HUES6 (cell line): ENCODE results near the gene LALBA.

ENCODE experiments used
- H3K27ac ChIP-seq: 2 replicates; pipeline ENCODE4 v1.7.0; 2013; ENCODE audit warnings: low read depth, mild to moderate bottlenecking, low read length, inconsistent platforms
- H3K27me3 ChIP-seq: 2 replicates; pipeline ENCODE4 v1.6.1; 2013; ENCODE audit warnings: low read length; ENCODE audit not compliant: control insufficient read depth, insufficient read depth
- H3K36me3 ChIP-seq: 2 replicates; pipeline ENCODE4 v1.6.1; 2013; ENCODE audit warnings: low read length; ENCODE audit not compliant: control insufficient read depth, insufficient read depth
- H3K4me1 ChIP-seq: 2 replicates; pipeline ENCODE4 v1.6.1; 2013; ENCODE audit warnings: low read length; ENCODE audit not compliant: control insufficient read depth, insufficient read depth
- H3K4me3 ChIP-seq: 2 replicates; pipeline ENCODE4 v1.5.1; 2013; ENCODE audit warnings: low read depth, low read length
- H3K9ac ChIP-seq: one replicate; pipeline ENCODE4 v1.6.1; 2013; ENCODE audit warnings: mild to moderate bottlenecking, low read length
- H3K9me3 ChIP-seq: 2 replicates; pipeline ENCODE4 v1.6.1; 2013; ENCODE audit warnings: low read depth, low read length; ENCODE audit not compliant: control insufficient read depth, insufficient read depth

The LALBA gene

DNA sequence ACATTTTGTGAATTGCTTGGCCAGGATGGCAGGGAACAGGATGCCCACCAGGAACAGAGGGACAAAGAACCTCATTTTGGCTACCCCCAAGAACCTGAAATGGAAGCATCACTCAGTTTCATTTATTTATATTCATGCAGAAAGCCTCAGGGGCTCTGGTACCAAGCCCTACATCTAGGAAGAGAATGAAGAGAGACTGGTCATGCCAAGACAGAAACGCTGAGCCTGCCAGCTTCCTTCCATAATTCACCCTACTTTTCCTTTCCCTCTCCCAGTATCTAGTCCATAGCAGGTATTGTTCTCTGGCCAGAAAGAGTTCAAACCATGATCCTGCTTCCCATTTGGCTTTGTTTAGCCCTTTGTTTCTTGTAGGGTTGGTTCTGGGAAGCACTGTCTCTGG, at the start of gene LALBA:
Gene LALBA, minus strand, starts transcription at position 101 of the 400 bp plus-strand sequence. Its CDS starts 26 bp downstream, at position 75.
- H3K9ac ChIP-seq: no peak within 1 kb of the TSS
- no peaks in the 10 kb centered on the region for H3K36me3 ChIP-seq
- H3K4me3 ChIP-seq: no peak within 1 kb of the TSS
- no peaks in the 10 kb centered on the region for H3K4me1 ChIP-seq
- no peak within 1 kb of the TSS for H3K27ac ChIP-seq
- H3K9me3 ChIP-seq: no peaks in the 10 kb centered on the region
- H3K27me3 ChIP-seq: no peaks in the 10 kb centered on the region; the same call in 1 of the 2 replicates

GRCh38 chr12:48618541-48618940, 48.7 kb upstream of the LALBA start:
- no peak overlapping the region for H3K4me3 ChIP-seq
- peaks cover 11% of the 10 kb centered on the region for H3K9me3 ChIP-seq
- H3K36me3 ChIP-seq: no peaks in the 10 kb centered on the region
- no peak overlapping the region for H3K27ac ChIP-seq
- no peaks in the 10 kb centered on the region for H3K4me1 ChIP-seq
- H3K27me3 ChIP-seq: no peaks in the 10 kb centered on the region
- H3K9ac ChIP-seq: no peak overlapping the region

GRCh38 chr12:48615681-48616080, 45.8 kb upstream of the LALBA start:
- Histone ChIP-seq H3K27me3 (no peaks in the 10 kb centered on the region), H3K36me3 (no peaks in the 10 kb centered on the region), H3K4me1 (no peaks in the 10 kb centered on the region), H3K27ac (no peak overlapping the region), H3K4me3 (no peak overlapping the region), H3K9me3 (peaks cover 13% of the 10 kb centered on the region), H3K9ac (no peak overlapping the region)

GRCh38 chr12:48613321-48613720, 43.5 kb upstream of the LALBA start:
- Histone ChIP-seq H3K36me3 (no peaks in the 10 kb centered on the region), H3K27me3 (no peaks in the 10 kb centered on the region), H3K9ac (no peak overlapping the region), H3K27ac (no peak overlapping the region), H3K4me3 (no peak overlapping the region), H3K4me1 (no peaks in the 10 kb centered on the region), H3K9me3 (peaks cover 24% of the 10 kb centered on the region)

- Histone ChIP-seq H3K36me3 (no peaks in the 10 kb centered on the region), H3K9ac (no peak overlapping the region), H3K27ac (no peak overlapping the region), H3K27me3 (no peaks in the 10 kb centered on the region), H3K9me3 (peaks cover 67% of the 10 kb centered on the region), H3K4me1 (peaks cover 6% of the 10 kb centered on the region; the same call in 1 of the 2 replicates), H3K4me3 (no peak overlapping the region)
Measured at GRCh38 chr12:48602192-48602989, 32.5 kb upstream of the LALBA start.

DNA sequence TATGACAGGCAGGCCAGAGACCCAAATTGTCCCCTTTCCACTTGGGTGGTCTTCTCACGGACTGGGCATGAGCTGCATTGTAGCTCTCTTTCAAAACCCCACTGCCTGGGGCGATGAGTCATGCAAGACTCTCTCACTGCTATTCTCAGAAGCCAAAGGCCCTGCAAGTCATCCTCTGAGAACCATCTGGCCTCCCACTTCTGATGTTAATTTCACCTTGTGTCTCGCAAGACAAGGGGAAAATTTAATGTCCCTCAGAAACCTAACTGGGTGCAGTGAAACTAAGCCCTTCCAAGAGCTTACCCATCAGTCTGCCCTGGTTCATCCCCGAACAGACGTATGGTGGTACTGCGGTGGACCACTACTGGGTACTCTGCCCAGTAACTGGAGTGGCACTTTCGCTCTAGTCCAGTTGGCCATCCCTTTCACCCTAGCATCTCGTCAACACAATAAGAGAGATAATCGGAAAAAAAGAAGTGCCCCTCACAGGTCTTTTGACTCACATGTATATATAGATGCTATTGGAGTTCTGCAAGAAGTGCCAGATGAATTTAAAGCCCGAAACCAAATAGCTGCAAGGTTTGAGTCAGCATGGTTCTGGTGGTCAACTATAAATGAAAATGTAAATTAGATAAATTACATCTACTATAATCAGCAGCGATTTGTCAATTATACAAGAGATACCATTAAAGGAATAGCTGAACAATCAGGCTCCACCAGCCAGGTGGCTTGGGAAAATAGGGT, 31.3 kb upstream of the LALBA start:
- H3K4me3 ChIP-seq: no peak overlapping the region
- peaks cover 6% of the 10 kb centered on the region; the same call in 1 of the 2 replicates for H3K4me1 ChIP-seq
- no peaks in the 10 kb centered on the region for H3K36me3 ChIP-seq
- H3K27ac ChIP-seq: no peak overlapping the region
- no peak overlapping the region for H3K9ac ChIP-seq
- H3K9me3 ChIP-seq: peaks cover 61% of the 10 kb centered on the region
- H3K27me3 ChIP-seq: no peaks in the 10 kb centered on the region

DNA sequence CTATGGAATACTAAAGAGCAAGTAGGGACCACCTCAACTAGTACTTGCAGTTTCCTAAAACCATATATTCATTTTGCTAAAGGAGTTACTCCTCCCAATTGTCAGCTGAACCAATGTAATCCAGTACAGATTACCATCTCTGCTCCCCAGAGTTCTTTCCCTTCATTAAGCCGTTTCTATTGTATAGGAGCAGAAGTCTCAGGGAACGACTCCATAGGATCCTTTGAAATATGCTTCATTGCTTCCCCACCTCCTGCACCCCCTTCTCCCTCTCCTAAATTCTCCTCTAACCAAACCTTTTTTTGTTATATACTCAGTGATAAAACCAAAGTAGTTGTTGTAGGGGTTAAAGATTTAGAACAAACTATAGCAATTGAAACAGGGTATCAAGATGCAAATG, 30.7 kb upstream of the LALBA start:
- H3K27me3 ChIP-seq: no peaks in the 10 kb centered on the region
- peaks cover 6% of the 10 kb centered on the region; the same call in 1 of the 2 replicates for H3K4me1 ChIP-seq
- peaks cover 57% of the 10 kb centered on the region for H3K9me3 ChIP-seq
- no peak overlapping the region for H3K9ac ChIP-seq
- no peaks in the 10 kb centered on the region for H3K36me3 ChIP-seq
- H3K27ac ChIP-seq: no peak overlapping the region
- no peak overlapping the region for H3K4me3 ChIP-seq

GRCh38 chr12:48592591-48593086, 22.8 kb upstream of the LALBA start:
- Histone ChIP-seq H3K36me3 (no peaks in the 10 kb centered on the region), H3K4me1 (no peaks in the 10 kb centered on the region), H3K27me3 (no peaks in the 10 kb centered on the region), H3K27ac (no peak overlapping the region), H3K4me3 (no peak overlapping the region), H3K9ac (no peak overlapping the region), H3K9me3 (peaks cover 8% of the 10 kb centered on the region)

DNA sequence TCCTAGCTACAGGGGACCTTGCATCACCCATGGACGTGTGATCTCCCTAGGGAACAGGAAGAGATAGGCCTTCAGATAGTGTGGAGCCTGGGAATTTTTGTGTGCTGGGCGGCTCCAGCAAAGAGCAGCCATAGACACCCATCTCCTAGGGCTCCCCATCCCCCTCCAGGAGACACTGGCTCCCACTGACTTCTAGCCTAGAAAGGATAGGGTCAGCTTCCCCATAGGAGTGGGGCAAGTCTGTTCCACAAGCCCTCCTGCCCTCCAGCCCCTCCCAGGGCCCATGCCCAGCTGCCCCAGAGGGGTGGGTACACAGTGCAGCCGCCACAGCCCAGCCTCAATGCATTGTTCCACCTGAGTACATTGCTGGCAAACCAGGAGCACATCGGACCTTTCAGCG, 16.5 kb upstream of the LALBA start:
- no peaks in the 10 kb centered on the region for H3K36me3 ChIP-seq

GRCh38 chr12:48583728-48584127, 13.9 kb upstream of the LALBA start:
- Histone ChIP-seq H3K9ac (no peak overlapping the region), H3K9me3 (no peaks in the 10 kb centered on the region), H3K4me3 (no peak overlapping the region), H3K4me1 (no peaks in the 10 kb centered on the region), H3K36me3 (no peaks in the 10 kb centered on the region), H3K27ac (no peak overlapping the region), H3K27me3 (no peaks in the 10 kb centered on the region)

More for the DNA sequence above, 16.5 kb upstream of the LALBA start:
- Histone ChIP-seq H3K9me3 (no peaks in the 10 kb centered on the region), H3K9ac (no peak overlapping the region), H3K27ac (no peak overlapping the region), H3K4me3 (no peak overlapping the region), H3K4me1 (no peaks in the 10 kb centered on the region), H3K27me3 (no peaks in the 10 kb centered on the region)

DNA sequence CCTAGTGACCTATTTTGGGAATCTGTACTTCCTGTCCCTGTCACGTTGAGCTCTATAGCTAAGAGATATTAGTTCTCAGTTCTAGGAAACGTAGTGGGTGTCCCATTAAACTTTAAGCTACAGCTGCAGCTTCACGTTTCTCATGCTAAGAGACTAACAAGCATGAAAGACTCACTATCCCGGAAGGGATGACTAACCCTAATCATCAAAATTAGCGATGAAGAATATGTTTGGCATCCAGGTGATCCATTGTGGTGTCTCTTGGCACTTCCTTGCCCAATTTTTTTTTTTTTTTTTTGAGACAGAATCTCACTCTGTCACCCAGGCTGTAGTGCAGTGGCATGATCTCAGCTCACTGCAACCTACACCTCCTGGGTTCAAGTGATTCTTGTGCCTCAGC, 11.0 kb upstream of the LALBA start:
- Histone ChIP-seq H3K9ac (no peak overlapping the region), H3K36me3 (no peaks in the 10 kb centered on the region), H3K4me1 (no peaks in the 10 kb centered on the region), H3K9me3 (no peaks in the 10 kb centered on the region), H3K27ac (no peak overlapping the region), H3K27me3 (no peaks in the 10 kb centered on the region), H3K4me3 (no peak overlapping the region)
